Measurements from ENCODE around the gene ADGRG4.
"Not testable (repeated sequence)": the region's sequence is repeated elsewhere in the genome, so short reads cannot be mapped to it uniquely, and the experiment has no call there.

The ADGRG4 gene

DNA sequence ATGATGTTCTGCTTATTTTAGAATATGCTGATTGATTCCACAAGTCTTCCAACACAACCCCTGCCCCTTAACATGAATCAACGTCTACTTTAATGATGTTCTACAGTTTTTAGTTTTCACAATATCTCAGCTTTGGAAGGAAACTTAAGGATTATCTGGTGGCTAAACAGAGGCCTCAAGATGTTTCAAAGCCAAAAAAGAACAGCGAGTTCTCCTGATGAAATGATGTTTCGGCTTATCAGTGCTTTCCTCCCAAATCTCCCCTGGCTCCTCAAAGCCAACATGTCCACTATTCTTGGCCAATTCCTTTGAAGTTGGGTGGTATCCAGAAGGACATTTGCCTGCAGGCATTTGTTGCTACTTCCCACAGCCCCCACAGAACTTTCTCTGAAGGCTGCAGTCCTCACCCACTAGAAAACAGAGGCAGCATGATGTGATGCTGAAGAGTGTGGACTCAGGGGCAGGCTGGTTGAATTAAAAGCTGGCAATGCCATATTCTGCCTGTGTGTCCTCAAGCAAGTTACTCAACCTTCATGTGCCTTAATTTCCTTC lies 87.3 kb downstream of the ADGRG4 start:
- DNase-seq (ENCODE audit: low spot score) = no peak

DNA sequence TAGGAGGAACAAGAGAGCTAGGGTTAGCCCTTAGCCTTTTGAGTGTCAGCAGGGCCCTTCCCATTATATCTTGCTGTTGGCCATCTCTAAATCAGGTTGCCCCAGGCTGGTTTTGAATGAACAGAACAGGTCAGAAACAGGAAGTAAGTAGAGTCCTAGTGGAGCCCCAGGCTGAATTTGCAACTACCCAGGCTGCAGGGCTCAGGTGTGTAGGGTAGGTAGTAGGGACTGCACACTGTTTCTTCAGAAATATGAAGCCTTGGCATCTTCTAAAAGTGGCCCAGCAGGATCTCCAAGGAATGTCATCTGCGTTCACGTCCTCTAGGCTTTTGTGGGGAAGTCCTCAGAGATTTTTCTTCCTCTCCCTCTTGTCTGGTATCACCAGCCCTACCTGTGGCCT lies 90.2 kb downstream of the ADGRG4 start:
- DNase-seq (ENCODE audit: low spot score) = no peak

DNA sequence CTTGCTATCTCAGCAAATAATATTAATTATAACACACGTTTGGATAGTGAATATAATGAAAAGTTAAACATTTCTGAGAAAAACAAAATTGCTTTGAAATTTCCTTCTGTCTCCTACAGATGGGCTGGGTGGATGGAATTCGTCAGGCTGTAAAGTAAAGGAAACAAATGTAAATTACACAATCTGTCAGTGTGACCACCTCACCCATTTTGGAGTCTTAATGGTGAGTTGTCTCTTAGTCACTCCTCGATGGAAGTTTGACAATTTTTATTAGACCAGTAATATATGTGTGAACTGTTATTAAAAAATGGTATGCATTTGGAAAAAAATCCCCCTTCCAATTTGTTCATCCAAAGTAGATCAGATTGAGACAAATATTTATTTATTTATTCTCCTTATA lies 94.5 kb downstream of the ADGRG4 start:
- no peak for DNase-seq (ENCODE audit: low spot score)

DNA sequence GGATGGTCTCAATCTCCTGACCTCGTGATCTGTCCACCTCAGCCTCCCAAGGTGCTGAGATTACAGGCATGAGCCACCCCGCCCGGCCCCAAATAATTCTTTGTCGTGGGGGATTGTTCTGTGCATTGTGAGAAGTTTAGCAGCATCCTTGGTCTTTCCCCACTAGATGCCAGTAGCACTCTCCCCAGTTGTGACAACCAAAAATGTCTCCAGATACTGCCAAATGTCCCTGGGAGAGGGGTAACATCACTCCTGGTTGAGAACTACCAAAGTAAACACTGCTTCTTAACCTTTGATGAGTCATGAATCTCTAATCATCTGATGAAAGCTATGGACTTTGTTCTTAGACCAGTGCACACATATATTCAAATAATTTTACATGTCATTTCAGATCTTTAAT lies 96.2 kb downstream of the ADGRG4 start:
- no peak for DNase-seq (ENCODE audit: low spot score)

DNA sequence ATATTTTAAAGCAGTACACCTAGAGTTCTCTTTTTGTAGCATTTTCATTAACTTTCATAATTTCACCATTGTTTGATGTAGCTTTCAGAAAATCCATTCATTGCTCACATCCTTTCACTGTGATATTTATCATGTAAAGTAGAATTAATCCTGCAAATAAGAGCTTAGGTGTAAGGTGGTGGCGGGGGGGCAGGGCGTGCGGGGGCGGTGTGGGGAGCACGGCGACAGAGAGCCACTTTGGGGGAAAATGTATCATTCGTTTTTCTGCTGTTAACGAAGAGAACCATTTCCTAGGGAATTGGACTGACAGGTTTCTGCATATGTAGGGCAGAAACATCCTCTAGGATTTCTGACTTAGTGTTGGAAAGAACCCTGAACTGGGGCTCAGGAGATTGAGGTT lies 104.4 kb downstream of the ADGRG4 start:
- DNase-seq (ENCODE audit: low spot score) = no peak

DNA sequence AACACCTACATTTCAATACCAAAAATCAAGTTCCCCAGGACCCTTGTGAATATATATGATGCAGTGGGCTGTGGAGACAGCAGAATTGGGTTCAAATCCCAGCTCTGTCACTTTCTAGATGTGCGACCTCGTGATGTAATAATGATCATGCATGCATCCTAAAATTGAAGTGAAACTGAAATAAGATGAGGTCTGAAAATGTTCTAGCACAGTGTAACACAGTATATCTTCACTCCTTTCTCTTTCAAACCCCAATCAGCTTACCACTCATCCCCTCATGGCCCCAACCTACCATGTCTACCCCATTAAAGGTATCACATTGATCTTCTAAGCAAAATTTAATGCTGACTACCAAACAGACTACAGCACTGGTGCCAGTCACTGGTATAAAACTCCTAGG lies 117.0 kb downstream of the ADGRG4 start:
- DNase-seq (ENCODE audit: low spot score) = no peak

DNA sequence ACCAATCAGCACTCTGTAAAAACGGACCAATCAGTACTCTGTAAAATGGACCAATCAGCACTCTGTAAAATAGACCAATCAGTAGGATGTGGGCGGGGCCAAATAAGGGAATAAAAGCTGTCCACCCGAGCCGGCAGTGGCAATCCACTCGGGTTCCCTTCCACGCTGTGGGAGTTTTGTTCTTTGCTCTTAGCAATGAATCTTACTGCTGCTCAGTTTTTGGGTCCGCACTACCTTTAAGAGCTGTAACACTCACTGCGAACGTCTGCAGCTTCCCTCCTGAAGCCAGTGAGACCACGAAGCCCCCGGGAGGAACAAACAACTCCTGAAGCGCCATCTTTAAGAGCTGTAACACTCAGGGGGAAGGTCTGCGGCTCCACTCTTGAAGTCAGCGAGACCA lies 120.6 kb downstream of the ADGRG4 start:
- no peak for DNase-seq (ENCODE audit: low spot score)

DNA sequence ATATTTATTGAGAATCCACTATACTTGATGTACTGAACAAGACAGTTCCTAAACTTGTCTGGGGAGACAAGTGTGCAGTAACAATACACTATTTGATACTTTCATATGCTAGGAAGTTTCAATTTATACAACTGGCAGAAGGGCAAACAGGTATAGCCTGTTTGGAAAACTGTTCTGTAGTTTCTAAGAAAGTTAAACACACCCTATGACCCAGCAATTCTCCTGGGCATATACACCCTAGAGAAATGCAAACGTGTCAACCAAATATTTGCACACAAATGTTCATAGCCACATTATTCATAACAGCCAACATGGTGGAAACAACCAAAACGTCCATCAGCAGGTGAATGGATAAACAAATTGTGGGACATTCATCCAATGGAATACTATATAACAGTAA lies 123.0 kb downstream of the ADGRG4 start:
- no peak for DNase-seq (ENCODE audit: low spot score)

DNA sequence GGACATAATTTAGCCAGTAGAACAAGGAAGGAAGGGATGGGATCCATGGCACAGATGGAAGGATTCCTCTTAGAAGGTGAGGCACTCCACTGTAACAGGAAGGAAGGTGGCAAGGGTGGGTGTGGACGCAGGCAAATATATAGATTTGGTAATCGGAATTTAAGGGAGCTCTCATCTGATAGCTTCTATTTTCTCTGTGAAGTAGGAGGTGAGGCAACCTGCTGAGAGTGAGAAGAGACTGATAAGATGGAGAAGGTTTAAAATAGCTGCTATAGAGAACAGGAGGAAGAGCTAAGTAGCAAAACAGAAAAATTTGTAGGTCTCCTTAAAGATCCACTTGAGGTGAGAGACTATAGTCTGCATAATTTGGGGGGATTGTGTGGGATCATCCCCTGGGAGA lies 125.2 kb downstream of the ADGRG4 start:
- DNase-seq (ENCODE audit: low spot score) = no peak

DNA sequence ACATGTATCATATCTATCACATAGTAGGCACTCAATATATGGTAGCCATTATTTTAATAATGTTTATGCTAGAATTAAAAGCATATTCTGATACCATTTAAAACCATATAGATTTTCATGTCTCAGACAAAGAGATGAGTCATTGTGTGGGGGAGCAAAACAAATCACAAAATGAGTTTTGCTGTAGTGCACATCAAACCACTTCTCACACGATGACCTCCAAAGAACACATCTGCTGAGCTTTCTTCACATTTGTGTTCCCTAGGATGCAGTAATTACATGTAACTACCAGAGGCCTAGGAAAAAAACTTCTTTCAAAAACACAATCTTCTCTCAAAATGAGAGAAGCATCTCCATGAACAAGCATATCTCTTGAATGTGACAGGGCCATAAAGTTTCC lies 130.9 kb downstream of the ADGRG4 start:
- no peak for DNase-seq (ENCODE audit: low spot score)

DNA sequence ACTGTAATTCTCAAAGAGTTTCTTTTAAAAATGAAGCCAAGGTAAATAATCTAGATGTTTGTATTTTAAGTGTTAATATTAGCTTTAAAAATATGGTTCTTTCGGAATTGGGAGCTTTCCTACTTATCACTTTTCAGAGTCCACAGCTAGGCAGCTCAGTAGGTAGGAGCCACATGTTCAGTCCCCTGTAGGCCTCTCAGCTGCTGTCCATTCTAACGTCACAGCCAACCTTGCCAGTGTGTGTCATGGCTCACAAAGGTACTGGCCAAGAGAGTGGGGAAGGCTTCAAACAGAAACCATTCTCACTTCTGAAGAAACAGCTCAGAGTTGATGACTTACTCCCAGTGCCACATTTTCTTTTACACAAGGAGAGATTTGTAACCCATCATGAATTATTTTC lies 137.0 kb downstream of the ADGRG4 start:
- no peak for DNase-seq (ENCODE audit: low spot score)

DNA sequence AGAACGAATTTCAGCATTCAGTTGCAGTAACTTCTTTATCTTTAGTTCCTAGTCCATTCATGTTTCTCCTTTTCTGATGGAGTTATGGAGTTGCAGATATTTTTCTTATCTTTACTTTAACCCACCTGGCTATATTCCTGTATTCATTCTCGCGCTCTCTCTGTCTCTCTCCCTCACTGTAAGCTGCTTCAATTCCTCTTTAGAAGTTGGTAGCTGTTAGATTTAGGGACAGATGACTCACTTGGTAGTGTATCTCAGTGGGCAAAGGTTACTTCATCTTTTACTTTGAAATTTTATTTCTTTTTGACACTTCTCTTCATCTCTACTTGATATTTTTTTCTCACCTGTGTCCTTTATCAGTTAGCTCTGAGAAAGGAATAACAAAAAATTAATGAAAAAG lies 137.4 kb downstream of the ADGRG4 start:
- DNase-seq (ENCODE audit: low spot score) = no peak

DNA sequence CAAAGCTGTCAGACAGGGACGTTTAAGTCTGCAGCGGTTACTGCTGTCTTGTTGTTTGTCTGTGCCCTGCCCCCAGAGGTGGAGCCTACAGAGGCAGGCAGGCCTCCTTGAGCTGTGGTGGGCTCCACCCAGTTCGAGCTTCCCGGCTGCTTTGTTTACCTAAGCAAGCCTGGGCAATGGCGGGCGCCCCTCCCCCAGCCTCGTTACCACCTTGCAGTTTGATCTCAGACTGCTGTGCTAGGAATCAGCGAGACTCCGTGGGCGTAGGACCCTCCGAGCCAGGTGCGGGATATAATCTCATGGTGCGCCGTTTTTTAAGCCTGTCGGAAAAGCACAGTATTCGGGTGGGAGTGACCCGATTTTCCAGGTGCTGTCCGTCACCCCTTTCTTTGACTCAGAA lies 144.9 kb downstream of the ADGRG4 start:
- not testable (repeated sequence) for DNase-seq (ENCODE audit: low spot score)

DNA sequence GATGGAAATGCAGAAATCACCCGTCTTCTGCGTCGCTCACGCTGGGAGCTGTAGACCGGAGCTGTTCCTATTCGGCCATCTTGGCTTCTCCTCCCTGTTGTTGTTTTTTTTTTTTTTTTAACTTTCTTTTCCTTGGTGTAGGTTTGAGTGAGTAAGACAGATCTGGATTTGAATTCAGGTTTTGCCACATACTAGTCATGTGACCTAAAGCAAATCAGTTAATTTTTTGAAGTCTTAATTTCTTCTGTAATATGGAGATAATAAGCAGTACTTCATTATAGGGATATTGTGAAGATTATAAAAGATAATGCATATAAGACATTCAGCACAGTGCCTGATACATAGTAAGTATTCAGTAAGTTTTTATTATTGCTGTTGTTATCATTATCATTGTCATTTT lies 145.4 kb downstream of the ADGRG4 start:
- no peak for DNase-seq (ENCODE audit: low spot score)

DNA sequence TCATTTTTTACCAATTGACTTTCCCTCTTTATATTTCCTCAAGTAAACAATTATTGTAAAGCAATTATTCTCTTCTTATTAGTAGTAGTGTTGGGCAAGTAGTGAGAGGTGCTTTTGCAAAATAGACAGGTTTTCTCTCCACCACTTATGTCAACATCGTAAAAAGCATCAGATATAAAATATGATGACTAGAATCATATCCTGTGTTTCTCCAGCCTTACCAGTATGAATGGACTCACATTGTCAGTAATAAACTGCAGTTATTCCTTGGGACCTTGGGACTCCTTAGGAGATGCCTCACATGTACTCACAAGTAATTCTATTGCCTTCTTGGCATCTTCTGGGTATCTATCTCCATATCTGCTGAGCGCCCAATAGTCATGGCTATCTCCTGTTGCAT lies 146.5 kb downstream of the ADGRG4 start:
- no peak for DNase-seq (ENCODE audit: low spot score)

DNA sequence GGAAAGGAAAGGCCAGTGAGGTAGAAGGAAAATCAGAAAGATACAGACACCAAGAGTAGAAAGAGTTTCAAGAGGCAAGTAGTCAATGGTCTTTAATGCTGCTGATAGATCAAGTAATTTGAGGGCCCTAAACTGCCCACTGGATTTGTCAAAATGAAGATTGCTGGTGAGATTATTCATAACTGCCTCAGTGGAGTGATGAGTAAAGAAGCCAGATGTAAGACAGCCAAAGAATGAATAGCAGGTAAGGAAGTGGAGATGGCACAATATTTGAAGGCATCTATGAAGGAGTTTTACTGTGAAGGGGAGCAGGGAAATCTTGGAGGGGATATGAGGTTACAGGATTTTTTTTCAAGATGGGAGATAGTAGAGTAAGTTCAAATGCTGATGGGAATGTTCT lies 147.2 kb downstream of the ADGRG4 start:
- no peak for DNase-seq (ENCODE audit: low spot score)

DNA sequence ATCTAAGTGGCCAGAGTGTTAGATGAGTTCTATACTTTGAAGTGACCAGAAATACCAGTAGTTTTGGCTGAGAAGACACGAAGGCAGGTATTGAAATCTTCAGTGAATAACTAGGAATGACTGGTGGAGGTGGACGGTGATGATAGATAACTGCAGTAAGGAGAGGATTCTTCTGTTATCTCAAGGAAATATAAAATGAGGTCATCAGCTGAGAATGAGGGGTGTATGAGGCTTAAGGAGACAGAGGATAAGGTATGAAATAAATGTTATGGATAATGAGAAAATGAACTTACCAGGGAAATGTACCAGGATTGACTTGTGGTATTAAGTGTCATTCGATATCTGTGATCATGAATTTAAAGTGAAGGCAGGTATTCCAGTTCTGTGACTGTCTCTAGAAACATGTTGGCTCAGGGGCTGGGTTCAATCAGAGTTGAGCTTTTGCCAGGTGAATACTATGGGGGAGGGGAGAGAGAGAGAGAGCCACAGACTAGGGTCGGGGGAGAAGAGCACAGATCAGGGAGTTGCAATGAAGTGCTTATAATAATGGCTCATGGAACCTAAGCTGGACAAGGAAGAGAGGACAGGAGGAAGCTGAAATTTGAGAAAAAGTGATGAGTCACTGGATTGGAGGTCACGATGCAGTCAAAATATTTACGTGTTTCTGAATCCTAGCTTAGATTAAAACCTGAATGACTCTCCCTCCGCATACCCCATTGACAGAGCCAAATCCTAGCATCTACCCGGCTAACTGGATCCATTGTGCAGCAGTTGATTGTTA lies 149.5 kb downstream of the ADGRG4 start:
- no peak for DNase-seq (ENCODE audit: low spot score)

DNA sequence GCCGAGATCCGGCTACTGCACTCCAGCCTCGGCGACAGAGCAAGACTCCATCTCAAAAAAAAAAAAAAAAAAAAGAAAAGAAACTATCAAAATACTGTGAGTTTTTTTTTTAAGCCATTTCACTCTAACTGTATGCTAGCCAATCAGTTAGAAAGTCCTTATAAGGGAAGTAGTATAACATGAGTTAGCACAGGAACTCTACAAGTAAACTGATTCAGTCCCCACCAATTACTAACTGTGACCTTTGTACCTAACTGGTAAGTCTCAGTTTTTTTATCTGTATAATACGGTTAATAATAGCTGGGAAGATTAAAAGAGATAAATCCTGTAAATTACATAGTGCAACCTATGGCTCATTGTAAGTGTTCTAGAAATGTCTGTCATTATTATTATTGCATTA lies 151.9 kb downstream of the ADGRG4 start:
- no peak for DNase-seq (ENCODE audit: low spot score)

DNA sequence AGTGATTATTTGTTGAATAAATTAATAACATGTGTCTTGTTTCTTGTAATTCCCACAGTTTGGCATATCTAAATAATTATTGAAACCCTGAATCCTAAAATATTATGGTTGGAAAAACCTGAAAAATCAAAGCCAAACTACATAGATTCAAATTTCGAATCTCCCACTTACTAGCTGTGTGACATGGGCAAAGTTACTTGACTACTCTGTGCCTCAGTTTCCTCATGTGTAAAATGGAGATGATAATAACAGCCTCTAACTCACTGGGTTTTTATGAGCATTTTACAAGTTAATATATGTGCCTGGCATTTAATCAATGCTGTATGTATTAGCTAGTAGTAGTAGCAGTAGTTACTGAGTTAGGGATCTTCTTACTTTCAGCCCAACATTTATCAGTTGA lies 152.4 kb downstream of the ADGRG4 start:
- no peak for DNase-seq (ENCODE audit: low spot score)

DNA sequence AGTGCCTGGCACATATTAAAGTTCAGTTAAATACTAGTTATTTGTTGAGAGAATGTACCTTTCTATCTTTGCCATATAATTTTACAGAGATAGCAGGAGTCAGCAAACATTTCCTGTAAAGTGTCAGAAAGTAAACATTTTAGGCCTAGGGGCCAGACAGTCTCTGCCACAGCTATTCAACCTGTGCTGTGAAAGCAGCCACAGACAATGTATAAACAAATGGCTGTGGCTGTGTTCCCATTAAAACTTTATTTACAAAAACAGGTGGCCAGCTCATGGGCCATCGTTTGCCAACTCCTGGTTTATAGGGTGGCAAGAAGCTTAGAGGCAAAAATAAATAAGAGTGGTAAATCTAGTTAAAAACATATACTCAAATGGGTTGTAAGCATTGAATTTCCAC lies 153.0 kb downstream of the ADGRG4 start:
- no peak for DNase-seq (ENCODE audit: low spot score)

DNA sequence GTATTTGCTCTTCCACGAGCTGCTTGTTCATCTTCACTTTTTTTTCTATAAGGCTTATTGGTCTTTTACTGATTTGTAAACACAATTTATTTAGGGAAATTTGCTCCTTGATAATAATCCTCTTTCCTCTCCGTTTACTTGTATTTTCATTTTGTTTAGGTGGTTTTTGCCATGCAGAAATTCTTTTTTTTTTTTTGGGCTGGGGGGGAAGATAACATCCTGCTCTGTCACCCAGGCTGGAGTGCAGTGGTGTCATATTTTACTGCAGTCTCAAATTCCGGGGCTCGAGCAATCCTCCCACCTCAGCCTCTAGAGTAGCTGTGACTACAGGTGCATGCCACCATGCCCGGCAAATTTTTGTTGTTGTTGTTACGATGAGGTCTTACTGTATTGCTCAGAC lies 155.4 kb downstream of the ADGRG4 start:
- DNase-seq (ENCODE audit: low spot score) = no peak

DNA sequence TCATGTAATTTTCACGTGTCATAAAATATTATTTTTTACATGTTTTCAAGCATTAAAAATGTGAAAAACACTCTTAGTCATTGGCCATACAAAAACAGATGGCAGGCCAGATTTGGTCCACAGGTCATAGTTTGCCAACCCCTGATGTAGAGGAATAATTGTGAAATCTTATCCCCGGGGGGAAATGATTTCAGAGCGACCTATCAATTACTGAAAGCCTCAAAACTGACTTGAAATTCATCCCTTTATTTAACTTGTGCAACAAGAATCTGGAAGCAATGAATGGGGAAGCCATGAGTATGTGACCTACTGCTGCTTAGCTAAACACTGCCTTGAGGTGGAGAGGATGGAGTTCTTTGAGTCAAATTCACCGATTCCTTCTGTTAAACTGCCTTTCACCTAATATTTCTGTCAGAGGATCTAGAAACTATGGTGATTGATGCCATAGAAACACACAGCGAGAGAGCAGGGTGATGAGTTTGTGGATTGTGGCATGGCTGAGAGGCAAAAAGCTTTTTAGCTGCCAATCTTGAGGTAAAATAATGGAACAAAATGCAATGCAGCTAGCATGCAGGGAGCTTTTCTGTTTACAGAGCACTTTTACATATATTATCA lies 156.6 kb downstream of the ADGRG4 start:
- DNase-seq (ENCODE audit: low spot score) = no peak

DNA sequence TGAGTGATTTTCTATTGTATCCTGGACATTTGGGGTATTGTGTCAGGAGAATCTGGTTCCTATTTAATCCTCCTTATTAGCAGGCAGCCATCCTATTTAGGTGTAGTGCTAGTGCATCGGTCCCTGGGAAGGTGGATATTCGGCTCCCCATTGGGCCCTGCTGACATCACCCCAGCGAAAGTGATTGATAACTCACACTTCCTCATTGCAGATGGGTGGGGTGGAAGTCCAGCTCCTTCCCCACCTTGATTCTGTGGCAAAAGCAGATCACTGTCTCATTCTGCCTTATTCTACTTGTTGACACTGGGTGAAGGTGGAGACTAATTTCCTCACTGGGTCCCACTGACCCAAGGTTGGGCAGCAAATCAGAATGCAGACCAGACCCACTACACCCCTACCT lies 163.8 kb downstream of the ADGRG4 start:
- no peak for DNase-seq (ENCODE audit: low spot score)

All from HuH-7.5 (cell line).